Activated effector memory CD4-positive, alpha-beta T cell treated with Interleukin-2 at 50 U/mL for 16 hours (primary cell): ENCODE data around the gene ACOT11.
A peak's percentile ranks its signal among the peaks of the same experiment; 100 is the strongest.

Source experiments
- DNase-seq: peaks from one replicate; pipeline ENCODE4 v3.0.0-alpha.2; 2020

The ACOT11 gene

DNA sequence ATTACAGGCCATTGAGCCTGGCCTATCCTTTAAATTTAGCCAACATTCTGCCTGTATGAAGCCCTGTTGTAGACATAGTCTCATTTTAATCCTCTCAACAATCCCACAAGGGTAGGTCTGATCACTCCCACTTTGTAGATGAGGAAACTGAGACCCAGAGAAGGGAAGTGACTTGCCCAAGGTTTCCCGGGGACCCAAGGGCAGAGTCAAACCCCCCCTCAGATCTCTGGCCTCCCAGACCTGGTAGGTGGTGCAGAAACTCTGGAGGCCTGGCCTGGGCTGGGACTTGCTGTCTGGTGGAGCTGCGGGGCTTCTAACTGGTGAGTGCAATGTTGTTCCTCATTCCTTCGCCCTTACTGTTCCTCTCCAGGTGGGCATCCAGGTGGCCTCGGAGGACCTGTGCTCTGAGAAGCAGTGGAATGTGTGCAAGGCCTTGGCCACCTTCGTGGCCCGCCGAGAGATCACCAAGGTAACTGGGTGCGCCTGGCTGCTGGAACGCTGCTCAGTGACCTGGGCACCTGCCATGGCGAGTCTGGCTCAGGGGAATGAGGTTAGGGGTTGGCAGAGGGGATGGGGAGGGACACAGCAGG is 45.6 kb downstream of the ACOT11 start:
- no peak for DNase-seq

DNA sequence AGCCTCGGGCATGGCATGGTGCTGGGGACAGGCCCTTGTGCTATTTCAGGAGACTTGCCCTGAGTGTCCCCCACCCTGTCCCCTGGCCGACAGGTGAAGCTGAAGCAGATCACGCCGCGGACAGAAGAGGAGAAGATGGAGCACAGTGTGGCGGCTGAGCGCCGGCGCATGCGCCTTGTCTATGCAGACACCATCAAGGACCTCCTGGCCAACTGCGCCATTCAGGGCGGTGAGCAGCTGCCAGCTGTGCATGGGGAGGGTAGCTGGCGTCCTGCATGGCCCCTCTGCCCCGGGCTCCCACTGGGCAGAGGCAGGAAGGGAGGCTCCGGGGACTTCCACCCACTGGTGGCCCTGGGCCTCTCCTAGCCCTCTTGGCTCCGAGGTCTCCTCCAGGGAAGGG is 46.4 kb downstream of the ACOT11 start:
- no peak for DNase-seq

DNA sequence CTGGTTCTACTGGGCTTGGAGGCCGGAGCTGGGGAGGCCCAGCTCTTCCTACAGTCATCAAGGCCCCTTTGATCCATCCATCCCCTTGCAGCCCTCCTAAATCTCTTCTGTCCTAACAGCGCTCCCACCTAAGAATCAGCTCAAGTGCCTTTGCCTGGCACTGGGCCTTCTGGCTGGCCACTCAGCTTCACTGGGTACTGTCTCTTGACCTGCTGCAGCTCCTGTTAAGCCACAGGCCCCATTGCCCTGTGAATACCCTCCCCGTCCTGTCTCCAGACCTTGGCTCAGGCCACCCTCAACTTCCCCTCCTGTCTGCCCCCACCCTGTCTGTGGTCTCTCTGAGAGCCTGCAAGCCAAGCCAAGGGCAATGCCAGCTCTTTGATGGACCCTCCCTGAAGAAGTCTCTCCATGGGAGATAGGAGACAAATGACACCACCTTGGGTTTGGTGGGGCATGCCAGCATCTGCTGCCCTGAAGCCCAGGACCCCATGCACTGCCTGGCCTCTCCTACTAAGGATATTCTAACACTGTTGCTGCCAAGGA is 48.0 kb downstream of the ACOT11 start:
- DNase-seq = no peak

DNA sequence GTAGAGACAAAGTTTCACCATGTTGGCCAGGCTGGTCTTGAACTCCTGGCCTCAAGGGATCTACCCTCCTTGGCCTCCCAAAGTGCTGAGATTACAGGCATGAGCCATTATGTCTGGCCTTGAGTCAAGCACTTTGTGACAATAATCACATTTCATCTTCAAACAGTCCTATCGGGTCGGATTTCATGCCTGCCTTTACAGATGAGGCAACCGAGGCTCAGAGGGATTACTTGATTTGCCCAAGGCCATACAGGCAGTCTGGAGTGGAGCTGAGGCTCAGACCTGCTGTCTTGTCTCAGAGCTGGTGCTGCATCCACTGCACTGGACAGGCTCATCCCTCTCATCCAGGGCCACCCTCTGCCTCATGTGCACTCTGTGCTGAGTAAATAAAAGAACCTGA is 48.7 kb downstream of the ACOT11 start:
- no peak for DNase-seq

DNA sequence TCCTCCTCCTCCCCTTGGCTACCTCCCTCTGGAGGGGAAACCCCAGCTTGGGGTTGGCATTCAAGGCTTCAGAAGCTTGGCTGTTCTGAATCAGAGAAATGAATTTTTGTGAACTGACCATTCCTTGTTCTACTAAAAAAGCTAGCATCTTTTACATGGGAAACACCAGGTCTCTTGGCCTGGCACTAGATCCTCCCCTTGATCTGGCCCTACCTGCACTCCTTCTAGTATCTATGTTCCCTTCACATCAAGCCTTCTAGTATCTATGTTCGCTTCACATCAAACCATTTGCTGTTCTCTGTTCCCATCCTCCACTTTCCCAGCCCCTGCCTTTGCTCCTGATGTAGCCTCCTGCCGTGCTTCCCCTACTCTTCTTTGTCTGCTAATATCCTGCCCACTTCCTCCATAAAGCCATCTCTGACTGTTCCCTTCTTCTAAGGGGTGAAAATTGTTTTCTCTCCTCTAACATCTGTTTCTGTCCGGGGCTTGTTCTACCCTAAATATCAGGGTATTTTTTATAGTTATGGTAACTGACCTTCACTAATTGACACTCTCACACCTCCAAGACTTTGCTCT is 49.5 kb downstream of the ACOT11 start:
- DNase-seq = no peak

DNA sequence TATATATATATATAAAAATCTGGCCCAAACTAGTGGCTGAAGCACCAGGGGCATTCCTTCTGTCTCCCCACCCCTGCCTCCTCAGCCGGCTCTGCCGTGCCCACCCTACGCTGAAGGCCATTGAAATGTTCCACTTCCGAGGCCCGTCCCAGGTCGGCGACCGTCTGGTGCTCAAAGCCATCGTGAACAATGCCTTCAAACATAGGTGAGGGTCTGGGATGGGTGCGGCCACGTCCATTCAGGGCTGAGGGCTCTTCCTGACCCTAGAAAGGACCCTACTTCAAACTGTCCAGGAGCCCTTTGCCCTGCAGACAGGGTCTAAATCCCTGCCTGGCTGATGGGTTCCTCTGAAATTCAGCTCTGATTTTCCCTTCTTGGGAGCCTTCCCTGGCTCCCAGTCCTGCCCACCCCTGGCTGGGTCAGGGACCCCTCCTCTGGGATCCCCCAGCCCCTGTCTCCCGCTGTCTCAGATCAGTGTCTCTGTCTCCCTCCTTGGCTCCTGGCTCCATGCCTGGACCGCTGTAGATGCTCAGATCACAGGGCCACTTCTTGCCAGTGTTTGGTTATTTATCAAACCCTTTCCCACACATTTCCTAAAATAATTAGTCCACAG is 51.3 kb downstream of the ACOT11 start:
- DNase-seq = no peak

DNA sequence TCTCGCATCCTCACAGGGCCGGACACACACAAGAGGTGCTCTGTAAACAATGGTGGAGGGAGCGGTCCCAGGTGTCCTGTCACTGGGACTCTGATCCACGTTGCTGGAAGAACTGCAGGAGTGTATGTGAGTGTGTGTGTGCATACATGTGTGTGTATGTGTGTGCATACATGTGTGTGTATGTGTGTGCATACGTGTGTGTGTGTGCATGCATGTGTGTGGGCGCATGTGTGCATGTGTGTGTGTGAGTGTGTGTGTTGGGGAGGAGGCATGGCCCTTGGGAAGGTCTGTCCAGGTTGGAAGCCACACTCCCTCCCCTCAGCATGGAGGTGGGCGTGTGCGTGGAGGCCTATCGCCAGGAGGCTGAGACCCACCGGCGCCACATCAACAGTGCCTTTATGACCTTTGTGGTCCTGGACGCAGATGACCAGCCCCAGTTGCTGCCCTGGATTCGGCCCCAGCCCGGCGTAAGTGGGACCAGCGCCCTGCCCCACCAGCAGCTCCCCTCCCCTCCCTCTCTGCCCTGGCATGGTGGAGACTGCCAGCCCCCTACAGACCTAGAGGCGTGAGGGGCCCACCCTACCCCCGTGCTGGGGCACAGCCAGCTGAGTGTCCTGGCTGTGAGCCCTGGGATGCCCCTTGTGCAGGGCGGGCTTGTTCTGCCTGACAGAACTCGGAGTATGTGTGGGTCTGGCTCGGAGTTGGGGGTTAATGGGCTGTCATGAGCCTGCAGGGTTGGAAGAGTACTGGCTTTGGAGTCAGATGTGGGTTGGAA is 53.1 kb downstream of the ACOT11 start:
- DNase-seq = no peak

DNA sequence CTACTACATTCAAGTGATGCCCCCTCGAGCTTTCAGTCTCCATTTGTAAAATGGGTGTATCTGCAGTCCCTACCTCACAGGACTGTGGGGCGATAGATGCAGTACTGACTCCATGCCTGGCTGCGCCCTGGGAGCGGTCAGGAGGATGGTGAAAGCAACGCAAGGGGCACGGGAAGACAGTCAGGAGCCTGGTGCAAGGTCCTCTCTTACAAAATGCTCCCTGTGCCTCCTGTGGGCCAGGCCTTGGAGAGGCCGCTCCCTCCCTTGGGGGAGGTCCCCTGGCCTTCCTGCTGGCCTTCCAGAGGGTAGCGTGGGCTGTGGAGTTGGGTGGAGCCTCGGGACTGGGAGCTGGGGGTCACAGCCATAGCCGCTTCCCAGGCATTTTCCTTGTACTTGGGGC is 53.7 kb downstream of the ACOT11 start:
- no peak for DNase-seq

DNA sequence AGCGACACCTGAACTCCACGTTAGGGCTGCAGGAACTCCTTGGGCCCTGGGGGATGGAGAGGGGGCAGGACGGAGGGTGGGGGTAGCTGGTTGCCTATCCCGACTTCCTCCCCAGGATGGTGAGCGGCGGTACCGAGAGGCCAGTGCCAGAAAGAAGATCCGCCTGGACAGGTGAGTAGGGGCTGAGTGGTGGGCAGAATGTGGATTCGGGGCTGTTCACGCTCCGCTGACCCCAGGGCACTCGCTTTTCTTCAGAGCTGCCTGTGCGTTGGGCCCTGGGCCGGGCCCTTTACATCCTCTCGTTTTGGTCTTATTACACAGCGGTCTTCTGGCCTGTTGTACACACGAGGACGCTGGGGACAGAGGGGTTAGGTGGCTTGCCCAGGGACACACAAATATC is 54.5 kb downstream of the ACOT11 start:
- DNase-seq = no peak

DNA sequence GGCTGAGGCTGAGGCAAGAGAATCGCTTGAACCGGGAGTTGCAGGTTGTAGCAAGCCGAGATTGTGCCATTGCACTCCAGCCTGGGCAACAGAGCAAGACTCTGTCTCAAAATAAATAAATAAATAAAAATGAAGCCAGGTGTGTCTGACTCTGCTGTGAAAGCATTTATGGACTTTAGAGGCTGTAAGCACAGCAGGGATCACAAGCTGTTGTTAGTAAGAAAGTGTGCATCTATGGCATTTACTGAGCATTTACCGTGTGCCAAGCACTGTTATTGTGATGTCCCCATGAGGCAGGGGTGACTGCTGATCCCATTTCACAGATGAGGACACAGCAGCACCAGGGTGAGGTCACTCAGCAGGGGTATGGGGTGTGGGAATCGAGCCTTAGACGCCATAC is 55.2 kb downstream of the ACOT11 start:
- no peak for DNase-seq

DNA sequence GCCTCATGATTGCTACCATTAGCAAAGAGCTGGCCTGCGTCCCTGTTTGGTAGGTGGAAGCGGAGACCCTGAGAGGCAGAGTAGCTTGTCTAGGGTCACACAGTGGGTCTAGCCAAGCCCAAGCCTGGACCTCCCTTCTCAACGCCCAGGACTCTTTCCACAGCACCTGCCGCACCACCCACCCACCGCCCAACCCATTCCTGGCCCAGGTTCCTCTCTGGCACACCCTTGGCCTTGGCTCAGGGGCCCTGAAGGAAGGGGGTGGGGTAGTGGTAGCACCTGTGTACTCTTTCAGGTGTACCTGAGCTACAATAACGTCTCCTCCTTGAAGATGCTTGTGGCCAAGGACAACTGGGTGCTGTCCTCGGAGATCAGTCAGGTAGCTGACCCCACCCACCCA is 56.0 kb downstream of the ACOT11 start:
- no peak for DNase-seq

DNA sequence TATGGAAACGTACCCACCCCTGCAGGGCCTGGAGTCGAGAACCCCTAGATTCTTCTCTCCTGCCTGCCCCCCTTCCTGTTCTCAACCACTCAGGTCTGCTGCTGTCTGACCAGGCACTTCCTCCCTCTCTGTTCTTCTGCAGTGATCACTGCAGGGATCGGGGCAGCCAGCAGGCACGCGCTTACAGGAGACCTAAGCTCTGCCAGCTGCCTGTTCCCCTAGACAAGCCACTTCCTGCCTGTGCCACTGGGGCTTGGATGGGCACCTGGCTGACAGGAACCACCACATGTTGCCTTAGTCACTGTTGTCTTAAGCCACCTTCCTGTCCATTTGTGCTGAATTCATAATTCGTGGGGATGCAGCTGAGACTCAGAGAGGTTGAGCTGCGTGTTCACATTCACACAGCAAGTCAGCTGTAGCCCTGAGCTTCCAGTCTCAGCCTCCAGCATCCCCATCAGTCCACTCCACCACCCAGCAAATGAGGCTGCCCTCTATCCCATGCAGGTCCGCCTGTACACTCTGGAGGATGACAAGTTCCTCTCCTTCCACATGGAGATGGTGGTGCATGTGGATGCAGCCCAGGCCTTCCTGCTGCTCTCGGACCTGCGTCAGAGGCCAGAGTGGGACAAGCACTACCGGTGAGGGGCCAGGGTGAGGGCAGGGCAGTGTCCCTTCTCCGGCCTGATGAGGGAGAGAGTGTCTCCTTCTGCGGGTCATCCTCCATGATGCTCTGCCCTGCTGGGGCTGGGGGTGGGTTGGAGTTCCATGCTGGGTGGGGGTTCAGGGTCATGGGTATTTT is 56.7 kb downstream of the ACOT11 start:
- DNase-seq = peak; percentile 29

DNA sequence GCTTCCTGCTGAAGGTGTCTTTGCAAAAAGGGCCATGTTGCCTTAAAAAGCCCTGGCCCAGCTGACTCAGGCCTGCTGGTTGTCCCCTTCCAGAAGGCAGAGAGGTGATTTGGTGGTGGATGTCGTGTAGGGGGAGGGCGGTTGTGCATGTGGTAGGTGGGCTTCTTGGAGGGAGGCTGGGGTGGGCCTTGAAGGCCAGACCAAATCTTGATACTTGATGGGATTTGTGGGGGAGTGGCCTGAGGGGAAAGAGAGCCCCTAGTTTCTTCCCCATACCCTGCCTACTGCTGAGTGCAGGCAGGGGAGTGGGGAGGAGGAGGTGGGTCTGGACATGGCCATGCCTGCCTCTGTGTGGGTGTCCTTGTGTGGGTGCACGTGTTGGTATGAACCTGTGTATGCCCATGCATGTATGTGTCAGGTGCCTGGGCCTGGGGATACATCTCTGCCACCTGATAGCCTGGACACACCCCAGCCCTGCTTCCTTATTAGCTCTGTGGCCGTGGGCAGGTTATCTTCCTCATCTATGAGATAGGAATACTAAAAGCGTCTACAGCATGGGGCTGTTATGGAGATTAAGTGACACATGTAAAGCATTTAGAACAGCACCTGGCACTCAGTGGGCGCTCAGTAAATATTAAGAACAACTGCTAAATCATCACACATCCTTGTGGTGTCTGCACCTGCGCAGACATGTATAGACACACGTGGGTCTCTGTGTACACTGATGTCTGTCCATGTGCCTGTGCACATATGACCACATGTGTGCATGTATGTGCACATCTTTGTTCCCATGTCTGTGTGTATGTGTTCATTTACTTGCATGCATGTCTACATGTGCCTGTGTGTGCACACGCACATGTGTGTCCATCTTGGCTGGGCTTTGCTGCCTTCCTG is 58.3 kb downstream of the ACOT11 start:
- DNase-seq = no peak

DNA sequence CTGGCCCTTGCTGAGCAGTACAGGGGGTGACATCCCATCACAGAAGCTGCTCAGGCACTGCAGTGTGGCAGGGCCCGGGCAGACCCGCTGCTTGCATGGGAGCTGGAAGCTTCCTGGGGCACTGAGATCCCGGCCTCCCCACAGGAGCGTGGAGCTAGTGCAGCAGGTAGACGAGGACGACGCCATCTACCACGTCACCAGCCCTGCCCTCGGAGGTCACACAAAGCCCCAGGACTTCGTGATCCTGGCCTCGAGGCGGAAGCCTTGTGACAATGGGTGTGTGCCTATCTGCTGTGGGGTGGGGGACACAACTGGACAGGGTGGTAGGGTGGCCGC is 58.9 kb downstream of the ACOT11 start:
- DNase-seq = no peak

DNA sequence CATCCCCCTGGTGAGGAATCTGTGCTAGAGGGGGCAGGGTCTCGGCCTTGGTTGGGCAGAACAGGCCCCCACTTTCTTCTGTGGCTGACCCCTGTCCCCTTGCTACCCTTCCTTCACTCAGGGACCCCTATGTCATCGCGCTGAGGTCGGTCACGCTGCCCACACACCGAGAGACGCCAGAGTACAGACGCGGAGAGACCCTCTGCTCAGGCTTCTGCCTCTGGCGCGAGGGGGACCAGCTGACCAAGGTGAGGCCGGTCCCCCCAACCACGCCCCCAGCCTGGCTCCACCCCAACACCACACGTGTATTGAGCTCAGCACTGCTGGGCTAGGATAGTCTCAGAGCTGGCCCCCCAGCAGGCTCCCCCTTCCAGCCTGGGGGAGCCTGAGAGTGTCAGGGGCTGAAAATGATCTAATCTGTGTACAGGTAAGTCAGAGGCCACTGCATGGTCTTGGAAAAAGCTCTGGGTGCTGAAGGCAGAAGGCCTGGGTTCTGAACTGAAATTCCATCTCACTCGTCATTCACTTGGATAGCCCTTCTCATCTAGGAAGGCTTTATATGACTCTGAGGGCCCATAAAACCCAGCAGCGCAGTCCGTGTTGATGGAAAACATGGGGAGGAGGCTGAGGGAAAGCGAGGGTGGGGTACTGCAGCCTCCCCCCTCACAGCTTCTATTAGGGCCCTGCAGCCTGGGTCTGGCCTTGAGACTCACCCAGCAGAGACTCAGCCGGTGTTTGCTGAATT is 60.0 kb downstream of the ACOT11 start:
- DNase-seq = no peak

DNA sequence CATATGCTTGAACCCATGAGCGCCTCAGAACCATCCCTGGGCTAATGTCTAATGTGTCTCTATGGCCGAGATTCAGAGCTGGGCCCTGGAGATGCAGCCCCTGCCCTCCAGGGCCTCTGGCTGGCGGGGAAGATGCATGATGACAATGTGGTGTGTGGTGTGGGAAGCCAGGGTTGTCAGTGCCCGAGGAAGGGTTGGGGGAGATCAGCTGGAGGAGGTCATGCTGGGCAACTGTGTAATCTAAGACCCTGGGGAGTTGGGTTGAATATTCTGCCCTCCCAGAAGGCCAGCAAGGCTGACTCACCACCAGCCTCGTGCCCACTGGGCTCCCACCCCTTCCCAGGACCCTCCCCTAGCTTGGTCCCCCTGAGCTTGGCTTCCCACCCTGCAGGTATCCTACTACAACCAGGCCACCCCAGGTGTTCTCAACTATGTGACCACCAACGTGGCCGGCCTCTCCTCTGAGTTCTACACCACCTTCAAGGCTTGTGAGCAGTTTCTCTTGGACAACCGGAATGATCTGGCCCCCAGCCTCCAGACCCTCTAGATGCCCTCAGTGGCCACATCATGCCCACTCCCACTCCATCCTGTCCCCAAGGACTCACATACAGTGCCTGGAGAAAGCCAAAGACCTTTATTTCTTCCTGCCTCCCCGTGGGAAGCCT is 60.7 kb downstream of the ACOT11 start:
- DNase-seq = no peak

DNA sequence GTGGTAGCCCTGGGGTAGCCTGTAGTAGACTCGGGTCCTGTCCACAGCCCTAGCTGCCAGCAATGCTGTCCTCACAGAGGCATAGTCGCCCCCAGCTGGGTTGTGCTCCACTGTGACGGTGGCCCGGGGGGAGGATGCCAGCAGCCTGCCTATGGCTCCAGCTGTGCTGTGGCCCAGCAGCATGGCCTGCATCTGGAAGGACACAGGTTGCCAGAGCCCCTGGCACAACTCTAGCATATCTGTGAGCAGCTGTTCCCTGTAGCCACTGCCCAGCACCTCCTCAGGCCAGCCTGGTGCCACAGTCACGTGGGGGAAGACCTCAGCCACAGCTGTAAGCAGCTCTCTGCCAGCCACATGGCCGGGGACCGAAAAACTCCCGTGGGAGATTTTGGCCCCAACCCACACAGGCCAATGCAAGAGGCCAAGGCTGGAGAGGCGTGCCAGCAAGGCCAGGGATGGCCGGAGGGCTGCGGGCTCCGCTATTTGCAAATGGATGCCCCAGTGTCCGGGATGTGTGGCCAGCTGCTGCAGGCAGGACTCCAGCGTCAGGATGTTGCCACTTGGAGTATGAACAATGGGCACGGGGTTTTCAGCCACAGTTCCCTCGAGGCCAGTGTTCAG is 61.4 kb downstream of the ACOT11 start:
- DNase-seq = no peak

DNA sequence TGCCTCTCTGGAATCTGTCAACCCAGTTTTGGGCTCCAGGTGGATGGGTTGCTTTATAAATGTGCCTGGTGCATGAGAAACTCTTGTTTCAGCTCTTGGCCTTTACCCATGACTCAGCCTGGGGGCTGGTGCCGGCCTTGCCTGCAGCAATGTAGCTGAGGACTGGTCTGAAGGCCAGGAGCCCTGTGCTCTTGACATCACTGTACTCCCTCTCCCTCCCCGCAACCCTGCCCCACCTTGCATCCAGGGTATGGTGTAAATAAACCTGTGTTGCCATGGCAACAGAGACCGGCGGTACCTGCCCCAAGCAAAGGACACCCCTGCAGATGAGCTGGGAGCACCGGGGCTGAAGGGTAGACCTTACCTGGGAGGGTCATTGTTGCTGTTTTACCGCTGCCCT is 62.0 kb downstream of the ACOT11 start:
- no peak for DNase-seq

DNA sequence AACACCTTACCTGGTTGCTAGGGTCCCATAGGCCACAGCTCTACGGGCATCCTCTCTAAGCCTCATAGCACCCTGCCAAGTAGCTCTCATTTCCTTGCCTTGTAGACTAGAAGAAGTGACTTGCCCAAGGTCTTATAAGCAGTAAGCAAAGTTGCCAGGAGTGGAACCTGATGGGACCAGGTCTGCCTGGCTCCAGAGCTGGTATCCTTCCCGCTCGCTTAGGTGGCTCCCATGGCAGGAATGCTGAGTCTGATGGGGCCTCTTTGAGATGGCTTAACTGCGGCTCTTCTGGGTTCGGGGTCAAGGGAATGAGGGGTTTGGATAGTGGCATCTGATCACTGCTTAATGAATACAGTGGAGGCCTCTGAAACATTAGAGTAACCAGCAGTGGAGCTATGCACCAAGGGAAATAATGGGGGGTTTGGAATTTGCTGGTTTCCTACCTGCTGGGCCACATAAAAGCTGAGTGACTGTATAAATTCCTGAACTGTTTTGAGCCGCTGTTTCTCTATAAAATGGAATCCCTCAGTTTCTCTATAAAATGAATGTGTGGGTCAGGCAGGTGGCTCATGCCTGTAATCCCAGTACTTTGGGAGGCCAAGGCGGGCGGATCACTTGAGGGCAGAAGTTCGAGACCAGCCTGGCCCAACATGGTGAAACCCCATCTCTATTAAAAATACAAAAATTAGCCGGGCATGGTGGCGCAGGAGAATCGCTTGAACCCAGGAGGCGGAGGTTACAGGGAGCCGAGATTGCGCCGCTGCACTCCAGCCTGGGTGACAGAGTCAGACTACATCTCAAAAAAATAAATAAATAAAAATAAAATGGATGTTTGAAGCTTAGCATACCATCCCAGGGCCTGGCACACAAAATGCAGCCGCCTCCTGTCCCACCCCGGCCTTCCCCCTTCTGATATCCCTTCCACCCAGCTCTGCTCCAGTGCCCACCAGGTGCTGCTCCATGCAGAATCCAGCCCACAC is 62.9 kb downstream of the ACOT11 start:
- no peak for DNase-seq
